ENCODE results near the gene MSI2.

DNA sequence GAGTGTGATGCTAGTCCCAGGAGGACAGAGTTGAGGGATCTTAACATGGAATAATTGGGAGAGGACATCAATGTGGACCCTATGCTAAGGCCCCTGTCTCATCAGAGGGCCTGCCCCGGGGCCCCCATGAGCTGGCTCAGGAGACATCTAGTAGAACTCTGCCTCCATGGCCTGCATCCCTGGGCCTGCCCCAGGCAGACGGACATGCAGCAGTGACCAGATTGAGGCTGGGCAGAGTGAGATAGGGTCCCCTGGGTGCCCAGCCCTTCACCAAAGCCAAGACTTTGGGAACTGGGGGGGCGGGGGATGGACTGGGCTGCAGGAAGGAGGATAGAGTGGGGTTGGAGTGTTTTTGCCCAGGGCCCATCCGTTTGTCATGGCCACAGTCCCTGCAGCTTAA lies 373.6 kb downstream of the MSI2 start:
- TF ChIP-seq, protein P1, sequence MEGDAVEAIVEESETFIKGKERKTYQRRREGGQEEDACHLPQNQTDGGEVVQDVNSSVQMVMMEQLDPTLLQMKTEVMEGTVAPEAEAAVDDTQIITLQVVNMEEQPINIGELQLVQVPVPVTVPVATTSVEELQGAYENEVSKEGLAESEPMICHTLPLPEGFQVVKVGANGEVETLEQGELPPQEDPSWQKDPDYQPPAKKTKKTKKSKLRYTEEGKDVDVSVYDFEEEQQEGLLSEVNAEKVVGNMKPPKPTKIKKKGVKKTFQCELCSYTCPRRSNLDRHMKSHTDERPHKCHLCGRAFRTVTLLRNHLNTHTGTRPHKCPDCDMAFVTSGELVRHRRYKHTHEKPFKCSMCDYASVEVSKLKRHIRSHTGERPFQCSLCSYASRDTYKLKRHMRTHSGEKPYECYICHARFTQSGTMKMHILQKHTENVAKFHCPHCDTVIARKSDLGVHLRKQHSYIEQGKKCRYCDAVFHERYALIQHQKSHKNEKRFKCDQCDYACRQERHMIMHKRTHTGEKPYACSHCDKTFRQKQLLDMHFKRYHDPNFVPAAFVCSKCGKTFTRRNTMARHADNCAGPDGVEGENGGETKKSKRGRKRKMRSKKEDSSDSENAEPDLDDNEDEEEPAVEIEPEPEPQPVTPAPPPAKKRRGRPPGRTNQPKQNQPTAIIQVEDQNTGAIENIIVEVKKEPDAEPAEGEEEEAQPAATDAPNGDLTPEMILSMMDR (IDR thresholded peaks at IDR 0.05), result no peak
- no peak for TF ChIP-seq POLR2A (IDR thresholded peaks at IDR 0.05)

All from sigmoid colon (tissue), 3 donors.